K562 (cell line): ENCODE measurements around the gene RBFOX2. TPM values are rescaled to one million over a fixed set of nuclear protein-coding genes. Genes with fewer than 3 reads are reported as not detected.

Experiments
- ATAC-seq: fragments of 200-7000 bp; cut with Tn5 transposase; 3 replicates; pipeline ENCODE4 v1.9.1; 2020; ENCODE audit warnings: moderate library complexity
- BruUV-seq: library from RNA; stranded (reverse); fragments of 400-500 nt; replicated peaks from 2 replicates; lab custom pipeline; 2021; lab: Mats Ljungman, UMichigan
- CTCF ChIA-PET: fragments of 300-600 bp; formaldehyde crosslinking; extraction: SDS; loops from one replicate; lab custom pipeline; 2021; ENCODE audit warnings: low intra/inter-chr PET ratio; lab: Yijun Ruan, JAX
- POLR2A ChIA-PET: fragments of 300-600, 350-650 bp; sonication (Branson Sonifier 250); formaldehyde crosslinking; extraction: SDS; loops from one replicate; lab custom pipeline; 2021; ENCODE audit warnings: antibody characterized with exemption, inconsistent platforms; lab: Yijun Ruan, JAX
- DNase-seq, 4 experiments: peaks; one replicate each; pipeline versions ENCODE4 v3.0.0 to v3.0.0-alpha.2; 2011 to 2018; ENCODE audit warnings: low spot score in 3 of 4, mixed read lengths in 3 of 4; ENCODE audit errors: extremely low read depth in 1 of 4
- FAIRE-seq: peaks from 2 replicates; lab custom pipeline; 2011; peaks lifted over from hg19 to GRCh38; lab: Jason Lieb, UNC
- H2AFZ ChIP-seq: 2 replicates; pipeline ENCODE4 v1.6.0; 2011; ENCODE audit warnings: low read depth, low read length, control low read depth, inconsistent platforms
- H3K27ac ChIP-seq: fragments of 200-600 bp; 3 replicates; pipeline ENCODE4 v1.8.0; 2011; ENCODE audit warnings: low read depth, mild to moderate bottlenecking, control low read depth, inconsistent platforms, low read length, moderate library complexity, mixed read lengths; ENCODE audit errors: extremely low read depth
- H3K27me3 ChIP-seq, 2 experiments: fragments of 300-600 bp in 1 of 2; 2 replicates in 1 of 2; 3 replicates in 1 of 2; pipeline versions ENCODE4 v1.6.0 to v1.8.0; 2011; ENCODE audit warnings: inconsistent platforms in 2 of 2, low read length in 2 of 2, mild to moderate bottlenecking in 1 of 2, mixed read lengths in 1 of 2, moderate library complexity in 1 of 2; ENCODE audit not compliant: control insufficient read depth in 2 of 2, insufficient read depth in 2 of 2
- H3K36me3 ChIP-seq: fragments of 300-600 bp; 3 replicates; pipeline ENCODE4 v1.8.0; 2011; ENCODE audit warnings: mild to moderate bottlenecking, low read length, inconsistent platforms; ENCODE audit not compliant: control insufficient read depth, insufficient read depth
- H3K4me1 ChIP-seq, 2 experiments: fragments of 200-600 bp in 1 of 2; replicated peaks in 1 of 2; 2 replicates in 1 of 2; 3 replicates in 1 of 2; pipeline versions ENCODE4 v1.5.1 to v1.8.0; 2011; ENCODE audit warnings: inconsistent platforms in 2 of 2, low read length in 2 of 2, mild to moderate bottlenecking in 1 of 2, mixed read lengths in 1 of 2, moderate library complexity in 1 of 2; ENCODE audit not compliant: control insufficient read depth in 2 of 2, insufficient read depth in 2 of 2
- H3K4me2 ChIP-seq: 2 replicates; pipeline ENCODE4 v1.6.1; 2011; ENCODE audit warnings: low read length, control low read depth, inconsistent platforms, mixed read lengths; ENCODE audit not compliant: insufficient read depth
- H3K4me3 ChIP-seq: fragments of 200-600 bp; sonication (generic), shearing (Covaris generic); 2 replicates; pipeline ENCODE4 v1.5.1; 2016; ENCODE audit warnings: control low read depth, inconsistent platforms
- H3K79me2 ChIP-seq: fragments of 200-600 bp; 3 replicates; pipeline ENCODE4 v1.8.0; 2011; ENCODE audit warnings: low read length, inconsistent platforms; ENCODE audit not compliant: control insufficient read depth, insufficient read depth
- H3K9ac ChIP-seq, 2 experiments: 2 replicates each; pipeline versions ENCODE4 v1.6.0 to v1.6.1; 2011; ENCODE audit warnings: low read depth in 2 of 2, low read length in 2 of 2, control low read depth in 1 of 2, inconsistent platforms in 1 of 2, mild to moderate bottlenecking in 1 of 2, mixed read lengths in 1 of 2; ENCODE audit not compliant: insufficient read depth in 1 of 2
- H3K9me1 ChIP-seq: one replicate; pipeline ENCODE4 v1.6.0; 2011; ENCODE audit warnings: inconsistent platforms, mild to moderate bottlenecking, low read length, moderate library complexity; ENCODE audit not compliant: control insufficient read depth, insufficient read depth
- H3K9me3 ChIP-seq: replicated peaks from 2 replicates; pipeline ENCODE4 v1.5.1; 2011; ENCODE audit warnings: low read depth, low read length, inconsistent platforms; ENCODE audit not compliant: control insufficient read depth, insufficient read depth
- H4K20me1 ChIP-seq: replicated peaks from 2 replicates; pipeline ENCODE4 v1.6.1; 2011; ENCODE audit warnings: low read length, inconsistent platforms, mixed read lengths; ENCODE audit not compliant: control insufficient read depth, insufficient read depth
- CSDE1 ChIP-seq, 2 experiments: fragments of 450-650 bp; IDR thresholded peaks; 2 replicates each; pipeline ENCODE4 v1.6.1; 2016; ENCODE audit warnings: mild to moderate bottlenecking in 1 of 2
- DIDO1 ChIP-seq: fragments of 450-650 bp; IDR thresholded peaks from 2 replicates; pipeline ENCODE4 v1.6.1; 2016; ENCODE audit warnings: low read depth, missing biosample characterization, missing genetic modification characterization
- FOS ChIP-seq: IDR thresholded peaks from 3 replicates; pipeline ENCODE4 v1.6.1; 2011; ENCODE audit not compliant: insufficient read length; ENCODE audit errors: extremely low read depth
- FOSL1 ChIP-seq: fragments of 200-800 bp; sonication (Bioruptor generic); conservative IDR thresholded peaks from 2 replicates; pipeline ENCODE4 v1.6.1; 2016; ENCODE audit warnings: missing genetic modification characterization, missing compliant biosample characterization
- JUND ChIP-seq, 2 experiments: IDR thresholded peaks; 2 replicates in 1 of 2; 3 replicates in 1 of 2; pipeline ENCODE4 v1.6.1; 2011; ENCODE audit warnings: borderline replicate concordance in 2 of 2, low read depth in 2 of 2, low read length in 2 of 2, improper control_type of control experiment in 1 of 2, missing biosample characterization in 1 of 2, missing genetic modification characterization in 1 of 2, missing genetic modification reagents in 1 of 2
- KLF1 ChIP-seq: fragments of 450-650 bp; IDR thresholded peaks from 2 replicates; pipeline ENCODE4 v1.6.1; 2016; ENCODE audit warnings: missing genetic modification characterization, missing compliant biosample characterization
- MAZ ChIP-seq, 2 experiments: fragments of 450-650 bp in 1 of 2; sonication (generic) in 1 of 2; formaldehyde crosslinking; IDR thresholded peaks in 1 of 2; conservative IDR thresholded peaks in 1 of 2; 2 replicates each; pipeline versions ENCODE4 v1.4.0 to v1.5.0; 2020; ENCODE audit warnings: mild to moderate bottlenecking in 1 of 2, missing genetic modification reagents in 1 of 2
- RBM25 ChIP-seq: fragments of 200-400 bp; formaldehyde crosslinking; IDR thresholded peaks from 2 replicates; pipeline ENCODE4 v1.6.1; 2018; ENCODE audit warnings: low read length, low read depth, moderate library complexity; ENCODE audit not compliant: severe bottlenecking
- ZFP36 ChIP-seq: fragments of 150-350 bp; IDR thresholded peaks from 2 replicates; pipeline ENCODE4 v1.6.1; 2018; ENCODE audit warnings: low read length, low read depth; ENCODE audit not compliant: partially characterized antibody
- ZNF146 ChIP-seq: IDR thresholded peaks from one replicate; pipeline ENCODE4 v1.6.1; 2018; ENCODE audit warnings: missing compliant biosample characterization; ENCODE audit not compliant: unreplicated experiment
- ZNF644 ChIP-seq: fragments of 200-800 bp; sonication (Bioruptor generic); IDR thresholded peaks from 2 replicates; pipeline ENCODE4 v1.6.1; 2016; ENCODE audit warnings: low read depth, missing genetic modification characterization, missing compliant biosample characterization
- ZNF764 ChIP-seq: fragments of 250-450 bp; sonication (Bioruptor Pico); IDR thresholded peaks from 2 replicates; pipeline ENCODE4 v1.4.0; 2020; ENCODE audit warnings: low read depth, mild to moderate bottlenecking, moderate library complexity
- WGBS: fragments of 100-300 bp; shearing (Covaris generic); methylation state at CpG from one replicate; pipeline ENCODE4 v1.1.6; 2016; ENCODE audit warnings: low coverage, mixed read lengths; ENCODE audit not compliant: insufficient coverage; ENCODE audit errors: missing lambda C conversion rate; 5-methylcytosine and 5-hydroxymethylcytosine counted together
- in situ Hi-C: fragments of 300-500 bp; cut with MboI; formaldehyde crosslinking; loops from 4 replicates; pipeline ENCODE4 v1.15.0; 2018; ENCODE audit warnings: inconsistent platforms, mixed read lengths
- intact Hi-C: fragments of 100-400 bp; cut with micrococcal nuclease; formaldehyde crosslinking; loops from 2 replicates; pipeline ENCODE4 v1.14.2; 2022
- polyA plus RNA-seq, 8 experiments: library from polyadenylated mRNA; depleted of rRNA in 4 of 8; stranded (reverse) in 5 of 8; unstranded in 3 of 8; fragments of >200 nt; fragmentation: Nextera tagmentation in 2 of 8; fragmentation: Illumina TruSeq in 1 of 8; extraction: Ambion mirVana in 2 of 8; extraction: Trizol in 1 of 8; gene quantifications; 2 replicates each; pipeline versions ENCODE4 v1.2.1 to v1.2.3, GENCODE V29; 2011 to 2014; ENCODE audit warnings: inconsistent platforms in 1 of 8, missing spikeins in 1 of 8
- total RNA-seq, 7 experiments: library from RNA; depleted of rRNA in 6 of 7; stranded (reverse); fragments of >200 nt in 6 of 7; fragmentation: Illumina TruSeq in 2 of 7; extraction: Trizol in 2 of 7; gene quantifications; 2 replicates each; pipeline versions ENCODE4 v1.2.1 to v1.2.3, GENCODE V29; 2011 to 2021; ENCODE audit warnings: low replicate concordance in 1 of 7
- TF ChIP-seq, protein P1 (sequence below): IDR thresholded peaks from 3 replicates; pipeline ENCODE4 v1.6.1; 2011; ENCODE audit warnings: borderline replicate concordance, mild to moderate bottlenecking, moderate library complexity; ENCODE audit not compliant: insufficient read length; ENCODE audit errors: extremely low read depth
- TF ChIP-seq, protein P2 (sequence below): fragments of 450-650 bp; formaldehyde crosslinking; IDR thresholded peaks from 2 replicates; pipeline ENCODE4 v1.4.0; 2020; ENCODE audit warnings: mild to moderate bottlenecking, moderate library complexity

Gene RBFOX2
- total and polyA plus RNA-seq, 9 of the 15 experiments (the other 6 are each of a cell fraction or from before 2014, with no cell fraction given) = 5.8 to 24.8 (median 14.2) TPM

DNA sequence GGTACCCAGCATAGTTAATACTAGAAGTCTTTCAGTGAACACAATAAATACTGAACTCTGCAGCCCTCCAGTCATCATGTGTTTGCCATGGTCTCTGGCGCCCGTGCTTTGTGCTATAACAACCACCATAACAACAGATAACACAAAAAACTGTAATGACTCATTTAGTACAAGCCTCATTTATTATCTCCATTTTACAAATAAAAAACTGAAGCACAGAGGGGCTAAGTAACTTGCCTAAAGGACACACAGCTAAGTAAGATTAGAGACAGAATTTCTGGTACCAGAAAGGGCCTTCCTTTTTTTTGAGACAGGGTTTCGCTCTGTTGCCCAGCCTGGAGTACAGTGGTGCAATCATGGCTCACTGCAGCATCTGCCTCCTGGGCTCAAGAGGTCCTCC is 19.5 kb downstream of the RBFOX2 start:
- FAIRE-seq (no peak), ATAC-seq (peak; percentile 33), DNase-seq (no peak)
- in situ Hi-C loops (no loop called here), intact Hi-C loops (loop anchor here (10.0 kb wide), 1 partner anchor 56 kb away; no protein-coding TSS in a partner anchor)
- Histone ChIP-seq H3K9me3 (no peaks in the 10 kb centered on the region), H3K27me3 (no peaks in the 10 kb centered on the region), H3K4me1 (peaks cover 11 to 26% of the 10 kb centered on the region in 2 experiments; a peak in 3 of 5 replicates), H3K79me2 (peaks cover 43% of the 10 kb centered on the region), H3K4me2 (no peak overlapping the region), H3K9me1 (no peaks in the 10 kb centered on the region), H3K27ac (peak overlapping the region; percentile 40; the same call in 1 of the 3 replicates), H4K20me1 (peaks cover 12% of the 10 kb centered on the region), H2AFZ (no peak overlapping the region), H3K9ac (no peak overlapping the region), H3K36me3 (no peaks in the 10 kb centered on the region), H3K4me3 (no peak overlapping the region)
- BruUV-seq = no TSS peak
- ChIA-PET POLR2A (interaction anchor here (0.7 kb wide), 2 partner anchors 9 to 19 kb away, joined by 3 read pairs; no protein-coding TSS in a partner anchor), CTCF (no interaction called here)
- WGBS = 30% methylated on average over 3 of the region's 3 CpGs
- TF ChIP-seq CSDE1 (IDR thresholded peaks at IDR 0.05) (no peak), FOSL1 (tag) (peak; percentile 59), ZNF644 (tag) (no peak), ZNF146 (CRISPR knock-in tag) (no peak), FOS (no peak), JUND (IDR thresholded peaks at IDR 0.05; ENCODE audit: borderline replicate concordance, low read depth, low read length) (peak; percentile 15; the same call in 1 of the 2 replicates), JUND (tag; IDR thresholded peaks at IDR 0.05; ENCODE audit: borderline replicate concordance, low read depth, low read length) (peak; percentile 27; the same call in 1 of the 3 replicates), KLF1 (tag) (no peak), RBM25 (peak; percentile 54), ZNF764 (CRISPR knock-in tag) (no peak), MAZ (CRISPR knock-in tag; conservative IDR thresholded peaks at IDR 0.05 in 1 of 2, IDR thresholded peaks at IDR 0.05 in 1 of 2) (0 out of 4 replicates have a peak, but pooled peaks of 1 of the 2 experiments have one; percentile 9), DIDO1 (tag) (no peak), ZFP36 (peak; percentile 71)
- TF ChIP-seq, protein P1, sequence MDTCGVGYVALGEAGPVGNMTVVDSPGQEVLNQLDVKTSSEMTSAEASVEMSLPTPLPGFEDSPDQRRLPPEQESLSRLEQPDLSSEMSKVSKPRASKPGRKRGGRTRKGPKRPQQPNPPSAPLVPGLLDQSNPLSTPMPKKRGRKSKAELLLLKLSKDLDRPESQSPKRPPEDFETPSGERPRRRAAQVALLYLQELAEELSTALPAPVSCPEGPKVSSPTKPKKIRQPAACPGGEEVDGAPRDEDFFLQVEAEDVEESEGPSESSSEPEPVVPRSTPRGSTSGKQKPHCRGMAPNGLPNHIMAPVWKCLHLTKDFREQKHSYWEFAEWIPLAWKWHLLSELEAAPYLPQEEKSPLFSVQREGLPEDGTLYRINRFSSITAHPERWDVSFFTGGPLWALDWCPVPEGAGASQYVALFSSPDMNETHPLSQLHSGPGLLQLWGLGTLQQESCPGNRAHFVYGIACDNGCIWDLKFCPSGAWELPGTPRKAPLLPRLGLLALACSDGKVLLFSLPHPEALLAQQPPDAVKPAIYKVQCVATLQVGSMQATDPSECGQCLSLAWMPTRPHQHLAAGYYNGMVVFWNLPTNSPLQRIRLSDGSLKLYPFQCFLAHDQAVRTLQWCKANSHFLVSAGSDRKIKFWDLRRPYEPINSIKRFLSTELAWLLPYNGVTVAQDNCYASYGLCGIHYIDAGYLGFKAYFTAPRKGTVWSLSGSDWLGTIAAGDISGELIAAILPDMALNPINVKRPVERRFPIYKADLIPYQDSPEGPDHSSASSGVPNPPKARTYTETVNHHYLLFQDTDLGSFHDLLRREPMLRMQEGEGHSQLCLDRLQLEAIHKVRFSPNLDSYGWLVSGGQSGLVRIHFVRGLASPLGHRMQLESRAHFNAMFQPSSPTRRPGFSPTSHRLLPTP = no peak
- TF ChIP-seq, protein P2, sequence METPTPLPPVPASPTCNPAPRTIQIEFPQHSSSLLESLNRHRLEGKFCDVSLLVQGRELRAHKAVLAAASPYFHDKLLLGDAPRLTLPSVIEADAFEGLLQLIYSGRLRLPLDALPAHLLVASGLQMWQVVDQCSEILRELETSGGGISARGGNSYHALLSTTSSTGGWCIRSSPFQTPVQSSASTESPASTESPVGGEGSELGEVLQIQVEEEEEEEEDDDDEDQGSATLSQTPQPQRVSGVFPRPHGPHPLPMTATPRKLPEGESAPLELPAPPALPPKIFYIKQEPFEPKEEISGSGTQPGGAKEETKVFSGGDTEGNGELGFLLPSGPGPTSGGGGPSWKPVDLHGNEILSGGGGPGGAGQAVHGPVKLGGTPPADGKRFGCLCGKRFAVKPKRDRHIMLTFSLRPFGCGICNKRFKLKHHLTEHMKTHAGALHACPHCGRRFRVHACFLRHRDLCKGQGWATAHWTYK (CRISPR knock-in tag) = no peak
